Measurements from ENCODE around the gene ZNF587B. TPM values are rescaled to one million over a fixed set of nuclear protein-coding genes. Genes with fewer than 3 reads are reported as not detected.
A peak's percentile ranks its signal among the peaks of the same experiment; 100 is the strongest.
"Not testable (repeated sequence)": the region's sequence is repeated elsewhere in the genome, so short reads cannot be mapped to it uniquely, and the experiment has no call there.

The ZNF587B gene
- total RNA-seq, 1 donor from 2014 or later, result 17.9 TPM

DNA sequence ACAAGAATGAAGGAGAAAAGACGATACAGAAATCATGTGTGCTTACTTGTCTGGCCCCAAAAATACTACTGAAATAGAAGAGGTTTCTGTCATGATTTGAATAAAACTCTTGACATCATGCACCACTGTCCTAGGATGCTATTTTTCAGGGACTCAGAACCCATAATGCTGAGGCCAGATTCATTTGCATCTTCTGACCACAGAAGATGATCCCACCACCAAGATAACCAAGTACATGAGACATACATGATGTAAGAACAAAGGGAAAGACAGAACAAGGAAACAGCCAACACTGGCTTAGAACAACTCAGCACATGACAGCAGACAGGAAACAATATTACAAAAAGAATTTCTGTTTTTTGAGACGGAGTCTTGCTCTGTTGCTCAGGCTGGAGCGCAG, 17.9 kb upstream of the ZNF587B start:
- Mint-ChIP-seq H3K27me3 (ENCODE audit: low read depth, unreplicated experiment) (no peaks in the 10 kb centered on the region), H3K36me3 (ENCODE audit: low read depth, unreplicated experiment) (peaks cover 19% of the 10 kb centered on the region), H3K4me3 (ENCODE audit: unreplicated experiment) (no peak overlapping the region), H3K27ac (ENCODE audit: unreplicated experiment) (no peak overlapping the region), H3K4me1 (ENCODE audit: low read depth, unreplicated experiment) (peaks cover 15% of the 10 kb centered on the region), H3K9me3 (ENCODE audit: unreplicated experiment) (no peaks in the 10 kb centered on the region)
- Histone ChIP-seq H2AFZ (ENCODE audit: low read depth, low read length) (no peak overlapping the region), H3K4me1 (ENCODE audit: insufficient read depth, low read length) (peaks cover 3% of the 10 kb centered on the region), H3K79me2 (ENCODE audit: insufficient read depth, low read length) (peaks cover 17% of the 10 kb centered on the region), H3K27me3 (ENCODE audit: insufficient read depth, low read length) (no peaks in the 10 kb centered on the region), H4K20me1 (ENCODE audit: insufficient read depth, low read length) (no peaks in the 10 kb centered on the region), H3K9ac (ENCODE audit: low read length) (no peak overlapping the region), H3K27ac (ENCODE audit: low read depth, low read length) (no peak overlapping the region), H3K4me2 (ENCODE audit: low read length) (no peak overlapping the region), H3K36me3 (ENCODE audit: insufficient read depth, low read length) (peaks cover 12% of the 10 kb centered on the region), H3K9me3 (ENCODE audit: insufficient read depth, low read depth, low read length) (peaks cover 3% of the 10 kb centered on the region), H3K4me3 (ENCODE audit: insufficient read depth, low read depth, low read length) (no peak overlapping the region)
- TF ChIP-seq CTCF (IDR thresholded peaks at IDR 0.05; ENCODE audit: insufficient read depth, low read depth, low read length) (no peak), EZH2 (IDR thresholded peaks at IDR 0.05; ENCODE audit: insufficient read depth, low read length) (no peak)
- FAIRE-seq (no peak), DNase-seq (ENCODE audit: low read depth) (no peak)

DNA sequence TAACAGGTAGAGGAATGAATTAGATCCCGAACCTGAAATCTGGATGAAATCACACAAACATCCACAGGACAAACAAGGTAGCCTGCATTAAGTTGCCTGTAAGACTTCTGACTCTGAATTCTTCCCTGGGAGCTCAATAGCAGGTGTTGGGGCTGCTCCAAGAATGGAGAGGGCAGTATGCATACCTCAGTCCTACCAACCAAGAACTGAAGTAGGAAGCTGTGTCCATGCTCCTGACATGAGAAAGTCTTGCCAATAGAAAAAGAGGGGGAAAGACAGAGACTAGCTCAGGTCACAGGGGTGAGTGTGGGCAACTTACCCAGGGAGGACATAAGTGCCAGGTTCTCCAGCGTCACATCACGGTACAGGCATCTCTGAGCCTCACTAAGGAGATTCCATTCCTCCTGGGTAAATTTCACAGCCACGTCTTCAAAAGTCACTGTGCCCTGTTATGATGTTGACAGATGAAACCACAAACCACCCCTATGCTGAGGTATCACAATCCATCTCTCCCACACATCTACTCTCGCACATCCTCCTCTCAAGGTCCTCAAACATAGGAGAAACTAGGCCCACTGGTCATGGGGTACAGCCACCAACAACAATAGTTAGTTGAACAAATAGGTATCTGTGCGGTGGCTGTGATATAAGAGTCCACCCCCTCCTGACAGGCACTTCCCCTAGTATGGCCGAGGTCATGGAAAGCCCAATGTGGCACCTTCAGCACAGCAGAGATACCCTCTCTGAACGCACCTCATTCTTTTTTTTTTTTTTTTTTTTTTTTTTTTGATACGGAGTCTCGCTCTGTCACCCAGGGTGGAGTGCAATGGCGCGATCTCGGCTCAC, 16.9 kb upstream of the ZNF587B start:
- Histone ChIP-seq H3K79me2 (ENCODE audit: insufficient read depth, low read length) (peaks cover 17% of the 10 kb centered on the region), H3K4me2 (ENCODE audit: low read length) (peak overlapping the region; percentile 87)
- H3K4me3 ChIP-seq (ENCODE audit: insufficient read depth, low read depth, low read length); H2AFZ ChIP-seq (ENCODE audit: low read depth, low read length); H4K20me1 ChIP-seq (ENCODE audit: insufficient read depth, low read length); H3K27ac Mint-ChIP-seq (ENCODE audit: unreplicated experiment); H3K27me3 Mint-ChIP-seq (ENCODE audit: low read depth, unreplicated experiment); DNase-seq (ENCODE audit: low read depth); H3K27me3 ChIP-seq (ENCODE audit: insufficient read depth, low read length); H3K9ac ChIP-seq (ENCODE audit: low read length); H3K9me3 ChIP-seq (ENCODE audit: insufficient read depth, low read depth, low read length); H3K27ac ChIP-seq (ENCODE audit: low read depth, low read length); H3K4me1 ChIP-seq (ENCODE audit: insufficient read depth, low read length); FAIRE-seq; H3K9me3 Mint-ChIP-seq (ENCODE audit: unreplicated experiment); H3K36me3 ChIP-seq (ENCODE audit: insufficient read depth, low read length): not testable (repeated sequence)
- Mint-ChIP-seq H3K36me3 (ENCODE audit: low read depth, unreplicated experiment) (peaks cover 12% of the 10 kb centered on the region), H3K4me3 (ENCODE audit: unreplicated experiment) (peak overlapping the region; percentile 97), H3K4me1 (ENCODE audit: low read depth, unreplicated experiment) (peaks cover 15% of the 10 kb centered on the region)

DNA sequence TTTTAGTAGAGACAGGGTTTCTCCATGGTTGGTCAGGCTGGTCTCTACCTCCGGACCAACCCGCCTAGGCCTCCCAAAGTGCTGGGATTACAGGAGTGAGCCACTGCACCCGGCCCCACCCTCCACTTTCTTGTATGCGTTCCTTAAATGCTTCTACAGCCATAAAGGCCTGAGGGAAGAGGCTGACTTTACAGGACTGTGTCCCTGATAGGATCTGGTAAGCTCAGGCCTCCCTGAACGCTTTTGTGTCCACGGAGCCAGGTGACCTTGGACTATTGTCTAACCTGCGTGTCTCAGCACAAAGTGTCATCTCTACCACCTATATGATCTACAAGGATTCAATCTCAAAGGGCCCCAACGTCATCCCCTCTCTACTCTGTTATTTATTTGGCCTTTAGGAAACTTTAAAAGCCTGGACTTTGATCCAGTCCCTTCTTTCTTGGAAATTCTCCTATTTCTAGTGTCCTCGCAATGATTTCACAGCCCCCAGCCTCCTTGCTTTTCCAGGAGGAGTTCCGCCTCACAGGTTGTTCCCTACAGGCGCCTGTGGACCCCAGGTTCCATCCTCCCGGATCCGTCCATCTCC, 16.1 kb upstream of the ZNF587B start:
- Mint-ChIP-seq H3K4me3 (ENCODE audit: unreplicated experiment) (peak overlapping the region; percentile 97), H3K9me3 (ENCODE audit: unreplicated experiment) (no peaks in the 10 kb centered on the region), H3K36me3 (ENCODE audit: low read depth, unreplicated experiment) (peaks cover 8% of the 10 kb centered on the region), H3K27me3 (ENCODE audit: low read depth, unreplicated experiment) (no peaks in the 10 kb centered on the region), H3K27ac (ENCODE audit: unreplicated experiment) (peak overlapping the region; percentile 89), H3K4me1 (ENCODE audit: low read depth, unreplicated experiment) (peaks cover 15% of the 10 kb centered on the region)
- no peak for DNase-seq (ENCODE audit: low read depth)
- Histone ChIP-seq H3K79me2 (ENCODE audit: insufficient read depth, low read length) (peaks cover 17% of the 10 kb centered on the region), H3K27me3 (ENCODE audit: insufficient read depth, low read length) (no peaks in the 10 kb centered on the region), H3K27ac (ENCODE audit: low read depth, low read length) (peak overlapping the region; percentile 64), H3K9ac (ENCODE audit: low read length) (peak overlapping the region; percentile 89), H4K20me1 (ENCODE audit: insufficient read depth, low read length) (no peaks in the 10 kb centered on the region), H3K4me2 (ENCODE audit: low read length) (peak overlapping the region; percentile 87), H3K36me3 (ENCODE audit: insufficient read depth, low read length) (peaks cover 6% of the 10 kb centered on the region), H3K9me3 (ENCODE audit: insufficient read depth, low read depth, low read length) (no peaks in the 10 kb centered on the region), H3K4me1 (ENCODE audit: insufficient read depth, low read length) (peaks cover 3% of the 10 kb centered on the region), H3K4me3 (ENCODE audit: insufficient read depth, low read depth, low read length) (peak overlapping the region; percentile 85), H2AFZ (ENCODE audit: low read depth, low read length) (peak overlapping the region; percentile 76)
- no peak for TF ChIP-seq EZH2 (IDR thresholded peaks at IDR 0.05; ENCODE audit: insufficient read depth, low read length)
- TF ChIP-seq CTCF (IDR thresholded peaks at IDR 0.05; ENCODE audit: insufficient read depth, low read depth, low read length), result no peak
- FAIRE-seq, result no peak

Measured in astrocyte (in vitro differentiated cells and primary cell).